HEK293 (cell line): ENCODE measurements around the gene NRL.
A peak's percentile ranks its signal among the peaks of the same experiment; 100 is the strongest.

Experiments used
- CTCF ChIA-PET: fragments of 350-600 bp; formaldehyde crosslinking; extraction: SDS; loops from one replicate; lab custom pipeline; 2021; ENCODE audit warnings: antibody characterized with exemption; lab: Yijun Ruan, JAX
- POLR2A ChIA-PET: fragments of 300-600 bp; formaldehyde crosslinking; extraction: SDS; loops from one replicate; lab custom pipeline; 2020; ENCODE audit warnings: antibody characterized with exemption, inconsistent platforms; lab: Yijun Ruan, JAX
- H3K27ac ChIP-seq: fragments of 200-500 bp; sonication (Bioruptor generic); 2 replicates; pipeline ENCODE4 v1.5.1; 2014; ENCODE audit warnings: low read depth, low read length, control low read depth, inconsistent platforms; ENCODE audit errors: extremely low read depth
- H3K36me3 ChIP-seq, 2 experiments: fragments of 200-500 bp in 1 of 2; sonication (Bioruptor generic) in 1 of 2; 1 replicate in 1 of 2; 2 replicates in 1 of 2; pipeline ENCODE4 v1.5.1; 2014 to 2017; ENCODE audit warnings: inconsistent platforms in 2 of 2, low read length in 2 of 2; ENCODE audit not compliant: control insufficient read depth in 2 of 2, insufficient read depth in 1 of 2
- H3K4me1 ChIP-seq: fragments of 200-500 bp; sonication (Bioruptor generic); 2 replicates; pipeline ENCODE4 v1.5.1; 2014; ENCODE audit warnings: mild to moderate bottlenecking, low read length, inconsistent platforms; ENCODE audit not compliant: control insufficient read depth, insufficient read depth
- H3K4me3 ChIP-seq: 2 replicates; pipeline ENCODE4 v1.5.1; 2011; ENCODE audit warnings: low read depth, mild to moderate bottlenecking, control low read depth, low read length, moderate library complexity
- H3K9me3 ChIP-seq: fragments of 200-500 bp; sonication (Bioruptor generic); 2 replicates; pipeline ENCODE4 v1.5.1; 2014; ENCODE audit warnings: low read depth, low read length, inconsistent platforms; ENCODE audit not compliant: control insufficient read depth, insufficient read depth
- AEBP2 ChIP-seq: fragments of 450-650 bp; formaldehyde crosslinking; IDR thresholded peaks from 2 replicates; pipeline ENCODE4 v1.5.1; 2016; ENCODE audit warnings: missing biosample characterization, missing genetic modification characterization, borderline replicate concordance
- BCL6B ChIP-seq: fragments of 450-650 bp; formaldehyde crosslinking; IDR thresholded peaks from 2 replicates; pipeline ENCODE4 v1.5.1; 2017; ENCODE audit warnings: missing biosample characterization, missing genetic modification characterization
- EGR2 ChIP-seq: fragments of 450-650 bp; formaldehyde crosslinking; IDR thresholded peaks from 2 replicates; pipeline ENCODE4 v1.5.1; 2016; ENCODE audit warnings: low read depth, missing biosample characterization, missing genetic modification characterization
- KLF17 ChIP-seq: fragments of 450-650 bp; formaldehyde crosslinking; IDR thresholded peaks from 2 replicates; pipeline ENCODE4 v1.5.1; 2016; ENCODE audit warnings: missing biosample characterization, missing genetic modification characterization
- KLF9 ChIP-seq: fragments of 450-650 bp; formaldehyde crosslinking; IDR thresholded peaks from 2 replicates; pipeline ENCODE4 v1.5.1; 2016; ENCODE audit warnings: missing biosample characterization, missing genetic modification characterization, low read depth
- PRDM10 ChIP-seq: fragments of 450-650 bp; formaldehyde crosslinking; IDR thresholded peaks from 2 replicates; pipeline ENCODE4 v1.5.1; 2016; ENCODE audit warnings: missing biosample characterization, missing genetic modification characterization
- ZFP3 ChIP-seq: fragments of 450-650 bp; formaldehyde crosslinking; IDR thresholded peaks from 2 replicates; pipeline ENCODE4 v1.5.1; 2016; ENCODE audit warnings: low read depth, missing biosample characterization, missing genetic modification characterization
- ZNF239 ChIP-seq: fragments of 450-650 bp; formaldehyde crosslinking; IDR thresholded peaks from 2 replicates; pipeline ENCODE4 v1.5.1; 2016; ENCODE audit warnings: missing biosample characterization, missing genetic modification characterization
- ZNF292 ChIP-seq: fragments of 450-650 bp; formaldehyde crosslinking; IDR thresholded peaks from 2 replicates; pipeline ENCODE4 v1.5.1; 2016; ENCODE audit warnings: low read depth, missing biosample characterization, missing genetic modification characterization, borderline replicate concordance
- ZNF335 ChIP-seq: fragments of 450-650 bp; formaldehyde crosslinking; conservative IDR thresholded peaks from 2 replicates; pipeline ENCODE4 v1.5.1; 2016; ENCODE audit warnings: missing biosample characterization, missing genetic modification characterization
- ZNF341 ChIP-seq: fragments of 450-650 bp; formaldehyde crosslinking; IDR thresholded peaks from 2 replicates; pipeline ENCODE4; 2016; ENCODE audit warnings: low read depth, missing biosample characterization, missing genetic modification characterization
- ZNF354C ChIP-seq: fragments of 450-650 bp; formaldehyde crosslinking; IDR thresholded peaks from 2 replicates; pipeline ENCODE4 v1.5.1; 2016; ENCODE audit warnings: missing biosample characterization, missing genetic modification characterization, low read depth, borderline replicate concordance
- ZNF580 ChIP-seq: fragments of 450-650 bp; formaldehyde crosslinking; IDR thresholded peaks from 2 replicates; pipeline ENCODE4 v1.5.1; 2016; ENCODE audit warnings: missing biosample characterization, missing genetic modification characterization
- ZNF791 ChIP-seq: fragments of 450-650 bp; formaldehyde crosslinking; IDR thresholded peaks from 2 replicates; pipeline ENCODE4 v1.5.1; 2016; ENCODE audit warnings: missing biosample characterization, missing genetic modification characterization
- ZSCAN23 ChIP-seq: fragments of 450-650 bp; formaldehyde crosslinking; IDR thresholded peaks from 2 replicates; pipeline ENCODE4 v1.5.1; 2016; ENCODE audit warnings: missing biosample characterization, missing genetic modification characterization

Gene NRL

GRCh38 chr14:24095271-24096068, 19.3 kb downstream of the NRL start:
- H3K9me3 ChIP-seq = no peaks in the 10 kb centered on the region
- ChIA-PET CTCF (interaction anchor here (0.7 to 9.4 kb wide), 6 partner anchors 12 to 66 kb away, joined by 3 to 247 read pairs (median 12); partner anchors contain the start of gene IRF9), POLR2A (interaction anchor here (0.7 to 4.2 kb wide), 6 partner anchors 12 to 53 kb away, joined by 4 to 64 read pairs (median 24); partner anchors contain the start of genes CARMIL3, DCAF11, NRL and PSME1)
- TF ChIP-seq KLF9 (tag by site-specific recombination) (no peak), ZNF292 (tag by site-specific recombination) (no peak), ZNF580 (no peak), ZNF354C (tag by site-specific recombination) (no peak), BCL6B (tag by site-specific recombination) (peak; percentile 95), PRDM10 (tag by site-specific recombination) (peak; percentile 74), ZNF791 (tag by site-specific recombination) (no peak), ZNF341 (tag by site-specific recombination) (peak; percentile 98), ZNF239 (tag by site-specific recombination) (no peak), EGR2 (tag by site-specific recombination) (0 out of 2 replicates have a peak, but pooled peaks have one; percentile 20)
- H3K36me3 ChIP-seq = peaks cover 0 to 32% of the 10 kb centered on the region in 2 experiments; a peak in 1 of 3 replicates
- H3K4me3 ChIP-seq = peak overlapping the region; percentile 81
- H3K27ac ChIP-seq = peak overlapping the region; percentile 87; the same call in 1 of the 2 replicates
- H3K4me1 ChIP-seq = peaks cover 3% of the 10 kb centered on the region; the same call in 1 of the 2 replicates

GRCh38 chr14:24094841-24095270, 19.9 kb downstream of the NRL start:
- CTCF ChIA-PET = interaction anchor here (0.7 to 9.4 kb wide), 5 partner anchors 12 to 223 kb away, joined by 3 to 247 read pairs (median 4); no protein-coding TSS in a partner anchor
- TF ChIP-seq KLF17 = no peak
- TF ChIP-seq ZNF335 (tag by site-specific recombination) = peak; percentile 13; the same call in 1 of the 2 replicates
- TF ChIP-seq AEBP2 (tag by site-specific recombination) = no peak
- no peak for TF ChIP-seq ZSCAN23 (tag by site-specific recombination)
- TF ChIP-seq ZFP3 (tag by site-specific recombination) = no peak

More at GRCh38 chr14:24094841-24095270, 19.9 kb downstream of the NRL start:
- peak overlapping the region; percentile 87 for H3K27ac ChIP-seq
- peak overlapping the region; percentile 81 for H3K4me3 ChIP-seq
- no peaks in the 10 kb centered on the region for H3K9me3 ChIP-seq
- peaks cover 0 to 27% of the 10 kb centered on the region in 2 experiments; a peak in 1 of 3 replicates for H3K36me3 ChIP-seq
- peaks cover 3% of the 10 kb centered on the region; the same call in 1 of the 2 replicates for H3K4me1 ChIP-seq
- POLR2A ChIA-PET = interaction anchor here (1.1 to 4.2 kb wide), 7 partner anchors 13 to 100 kb away, joined by 3 to 64 read pairs (median 21); partner anchors contain the start of genes CARMIL3, DCAF11, NRL and PSME1
